ENCODE measurements around the gene YAP1. TPM values are rescaled to one million over a fixed set of nuclear protein-coding genes. Genes with fewer than 3 reads are reported as not detected.
A peak's percentile ranks its signal among the peaks of the same experiment; 100 is the strongest.

YAP1 gene
- total RNA-seq, 1 donor from 2014 or later: 113 TPM

- DNase-seq: no peak
Observed at GRCh38 chr11:102117472-102118113, 7.3 kb downstream of the YAP1 start.

GRCh38 chr11:102118937-102119336 is 8.7 kb downstream of the YAP1 start:
- DNase-seq: no peak

GRCh38 chr11:102119997-102120396 is 9.8 kb downstream of the YAP1 start:
- no peak for DNase-seq

GRCh38 chr11:102120437-102120973 is 10.3 kb downstream of the YAP1 start:
- no peak for DNase-seq

GRCh38 chr11:102121329-102121728 is 11.1 kb downstream of the YAP1 start:
- DNase-seq: no peak

- no peak for DNase-seq
Observed at GRCh38 chr11:102134597-102134996, 24.4 kb downstream of the YAP1 start.

- DNase-seq: no peak
Observed at GRCh38 chr11:102135256-102135655, 25.0 kb downstream of the YAP1 start.

- DNase-seq: no peak
Observed at GRCh38 chr11:102138223-102138622, 28.0 kb downstream of the YAP1 start.

- no peak for DNase-seq
Observed at GRCh38 chr11:102138670-102139069, 28.4 kb downstream of the YAP1 start.

- DNase-seq: peak; percentile 37
Observed at GRCh38 chr11:102139081-102139498, 28.8 kb downstream of the YAP1 start.

GRCh38 chr11:102142333-102142732 is 32.1 kb downstream of the YAP1 start:
- DNase-seq: peak; percentile 20

- no peak for DNase-seq
Observed at GRCh38 chr11:102143867-102144266, 33.6 kb downstream of the YAP1 start.

GRCh38 chr11:102144357-102145355 is 34.4 kb downstream of the YAP1 start:
- peak; percentile 62 for DNase-seq

- no peak for DNase-seq
Observed at GRCh38 chr11:102147015-102147414, 36.8 kb downstream of the YAP1 start.

- DNase-seq: no peak
Observed at GRCh38 chr11:102147632-102148031, 37.4 kb downstream of the YAP1 start.

GRCh38 chr11:102148059-102148458 is 37.8 kb downstream of the YAP1 start:
- no peak for DNase-seq

GRCh38 chr11:102151784-102152525 is 41.7 kb downstream of the YAP1 start:
- DNase-seq: no peak

GRCh38 chr11:102153082-102153481 is 42.8 kb downstream of the YAP1 start:
- DNase-seq: no peak

GRCh38 chr11:102154806-102155205 is 44.6 kb downstream of the YAP1 start:
- DNase-seq: no peak

GRCh38 chr11:102155676-102156075 is 45.4 kb downstream of the YAP1 start:
- no peak for DNase-seq

- DNase-seq: peak; percentile 53
Observed at GRCh38 chr11:102157219-102157618, 47.0 kb downstream of the YAP1 start.

- DNase-seq: no peak
Observed at GRCh38 chr11:102158164-102158735, 48.0 kb downstream of the YAP1 start.

Measured in tongue (tissue), 2 donors.